KOPT-K1 (cell line): ENCODE measurements around the gene ECI1.

Experiments
- H3K27ac ChIP-seq: fragments of 200-600 bp; sonication (generic); 2 replicates; pipeline ENCODE4 v1.5.1; 2016; ENCODE audit warnings: antibody characterized with exemption, mild to moderate bottlenecking, low read depth, low read length; ENCODE audit not compliant: poor library complexity, severe bottlenecking
- H3K36me3 ChIP-seq: fragments of 200-600 bp; sonication (generic); 2 replicates; pipeline ENCODE4 v1.5.1; 2017; ENCODE audit warnings: antibody characterized with exemption, mild to moderate bottlenecking, low read length, moderate library complexity; ENCODE audit not compliant: insufficient read depth
- H3K9me3 ChIP-seq: fragments of 200-600 bp; sonication (generic); 2 replicates; pipeline ENCODE4 v1.5.1; 2017; ENCODE audit warnings: antibody characterized with exemption, low read length, mild to moderate bottlenecking; ENCODE audit not compliant: insufficient read depth, poor library complexity, severe bottlenecking

The ECI1 gene

GRCh38 chr16:2284797-2285576 is 33.6 kb upstream of the ECI1 start:
- H3K9me3 ChIP-seq, result no peaks in the 10 kb centered on the region
- H3K27ac ChIP-seq, result no peak overlapping the region
- H3K36me3 ChIP-seq, result no peaks in the 10 kb centered on the region

GRCh38 chr16:2284001-2284770 is 32.8 kb upstream of the ECI1 start:
- Histone ChIP-seq H3K27ac (no peak overlapping the region), H3K9me3 (no peaks in the 10 kb centered on the region), H3K36me3 (no peaks in the 10 kb centered on the region)

- no peaks in the 10 kb centered on the region for H3K36me3 ChIP-seq
- H3K27ac ChIP-seq, result no peak overlapping the region
- H3K9me3 ChIP-seq, result no peaks in the 10 kb centered on the region
Observed at GRCh38 chr16:2282866-2283555, 31.6 kb upstream of the ECI1 start.

- no peaks in the 10 kb centered on the region for H3K9me3 ChIP-seq
- H3K27ac ChIP-seq, result no peak overlapping the region
- no peaks in the 10 kb centered on the region for H3K36me3 ChIP-seq
Observed at GRCh38 chr16:2282262-2282661, 30.9 kb upstream of the ECI1 start.

- Histone ChIP-seq H3K27ac (no peak overlapping the region), H3K9me3 (no peaks in the 10 kb centered on the region), H3K36me3 (no peaks in the 10 kb centered on the region)
Observed at GRCh38 chr16:2280981-2281542, 29.7 kb upstream of the ECI1 start.

GRCh38 chr16:2280461-2280860 is 29.1 kb upstream of the ECI1 start:
- Histone ChIP-seq H3K9me3 (no peaks in the 10 kb centered on the region), H3K36me3 (no peaks in the 10 kb centered on the region), H3K27ac (no peak overlapping the region)

GRCh38 chr16:2278956-2279800 is 27.8 kb upstream of the ECI1 start:
- H3K27ac ChIP-seq, result no peak overlapping the region
- H3K36me3 ChIP-seq, result no peaks in the 10 kb centered on the region
- no peaks in the 10 kb centered on the region for H3K9me3 ChIP-seq

GRCh38 chr16:2278272-2278608 is 26.9 kb upstream of the ECI1 start:
- Histone ChIP-seq H3K27ac (no peak overlapping the region), H3K9me3 (no peaks in the 10 kb centered on the region), H3K36me3 (no peaks in the 10 kb centered on the region)

GRCh38 chr16:2277466-2278271 is 26.3 kb upstream of the ECI1 start:
- H3K36me3 ChIP-seq, result no peaks in the 10 kb centered on the region
- no peak overlapping the region for H3K27ac ChIP-seq
- no peaks in the 10 kb centered on the region for H3K9me3 ChIP-seq

GRCh38 chr16:2276368-2277195 is 25.2 kb upstream of the ECI1 start:
- Histone ChIP-seq H3K36me3 (no peaks in the 10 kb centered on the region), H3K9me3 (no peaks in the 10 kb centered on the region), H3K27ac (no peak overlapping the region)

- Histone ChIP-seq H3K36me3 (no peaks in the 10 kb centered on the region), H3K27ac (no peak overlapping the region), H3K9me3 (no peaks in the 10 kb centered on the region)
Observed at GRCh38 chr16:2275476-2276367, 24.3 kb upstream of the ECI1 start.

- Histone ChIP-seq H3K36me3 (no peaks in the 10 kb centered on the region), H3K9me3 (no peaks in the 10 kb centered on the region), H3K27ac (no peak overlapping the region)
Observed at GRCh38 chr16:2273931-2274330, 22.5 kb upstream of the ECI1 start.
